NCI-H2081 (cell line): ENCODE data around the gene NAA35.

Experiments
- DNase-seq, 2 experiments: peaks; one replicate each; lab custom pipeline; 2025; lab: John Stamatoyannopoulos, UW

Gene NAA35

GRCh38 chr9:86062845-86063693 is 122.1 kb downstream of the NAA35 start:
- no peak for DNase-seq

GRCh38 chr9:86064220-86064619 is 123.3 kb downstream of the NAA35 start:
- no peak for DNase-seq

- no peak for DNase-seq
Measured at GRCh38 chr9:86069206-86069869, 128.4 kb downstream of the NAA35 start.
